WTC11 (cell line): ENCODE results near the gene PPP2R1B. TPM values are rescaled to one million over a fixed set of nuclear protein-coding genes. Genes with fewer than 3 reads are reported as not detected.

Source experiments
- ATAC-seq: fragments of 200-7000 bp; cut with Tn5 transposase; 2 replicates; pipeline ENCODE4 v1.10.0; 2021; ENCODE audit warnings: mild to moderate bottlenecking, moderate library complexity
- CTCF ChIA-PET: fragments of 300-600 bp; sonication (Branson Sonifier 250); formaldehyde crosslinking; loops from one replicate; lab custom pipeline; 2021; ENCODE audit warnings: antibody characterized with exemption; lab: Charles Lee
- POLR2A ChIA-PET: fragments of 350-600 bp; sonication (Branson Sonifier 250); formaldehyde crosslinking; loops from one replicate; lab custom pipeline; 2021; ENCODE audit warnings: antibody characterized with exemption; lab: Charles Lee
- DNase-seq: peaks from one replicate; pipeline ENCODE4 v3.0.0; 2021; ENCODE audit warnings: low spot score
- H3K27ac Mint-ChIP-seq: 2 replicates; pipeline ENCODE4 v1.8.0; 2021; ENCODE audit warnings: mixed read lengths
- H3K27me3 Mint-ChIP-seq: 2 replicates; pipeline ENCODE4 v1.8.0; 2021; ENCODE audit warnings: low read depth, mild to moderate bottlenecking, moderate library complexity, mixed read lengths
- H3K36me3 Mint-ChIP-seq: 2 replicates; pipeline ENCODE4 v1.8.0; 2021; ENCODE audit warnings: mixed read lengths
- H3K4me1 Mint-ChIP-seq: 2 replicates; pipeline ENCODE4 v1.8.0; 2022; ENCODE audit warnings: mixed read lengths
- H3K4me3 Mint-ChIP-seq: 2 replicates; pipeline ENCODE4 v1.8.0; 2021; ENCODE audit warnings: mild to moderate bottlenecking, moderate library complexity, mixed read lengths
- H3K9me3 Mint-ChIP-seq: 2 replicates; pipeline ENCODE4 v1.8.0; 2021; ENCODE audit warnings: mixed read lengths
- CDX4 ChIP-seq: fragments of 250-450 bp; sonication (Bioruptor Pico); IDR thresholded peaks from 2 replicates; pipeline ENCODE4 v1.9.0; 2021; ENCODE audit warnings: moderate library complexity, mild to moderate bottlenecking, inconsistent platforms, borderline replicate concordance
- ELF4 ChIP-seq: sonication (generic); formaldehyde crosslinking; IDR thresholded peaks from 2 replicates; pipeline ENCODE4 v1.8.1; 2022; ENCODE audit warnings: low read depth, mild to moderate bottlenecking, moderate library complexity, missing genetic modification reagents
- ETV6 ChIP-seq: sonication (generic); formaldehyde crosslinking; IDR thresholded peaks from 2 replicates; pipeline ENCODE4 v1.8.1; 2022; ENCODE audit warnings: mild to moderate bottlenecking, missing genetic modification reagents
- FOXK1 ChIP-seq: sonication (generic); formaldehyde crosslinking; IDR thresholded peaks from 2 replicates; pipeline ENCODE4 v1.8.0; 2022; ENCODE audit warnings: mild to moderate bottlenecking, moderate library complexity, missing genetic modification reagents
- GABPB1 ChIP-seq: sonication (generic); formaldehyde crosslinking; IDR thresholded peaks from 2 replicates; pipeline ENCODE4 v1.8.1; 2023; ENCODE audit warnings: mild to moderate bottlenecking, missing genetic modification reagents
- GTF2I ChIP-seq: fragments of 250-450 bp; sonication (Bioruptor Pico); conservative IDR thresholded peaks from 2 replicates; pipeline ENCODE4 v1.4.0; 2021; ENCODE audit warnings: mild to moderate bottlenecking
- JAZF1 ChIP-seq: fragments of 250-450 bp; sonication (Bioruptor Pico); IDR thresholded peaks from 2 replicates; pipeline ENCODE4 v1.9.0; 2021; ENCODE audit warnings: moderate library complexity, mild to moderate bottlenecking, inconsistent platforms
- NFE2L1 ChIP-seq: sonication (generic); formaldehyde crosslinking; IDR thresholded peaks from 2 replicates; pipeline ENCODE4 v1.8.1; 2023; ENCODE audit warnings: missing genetic modification reagents
- NFYB ChIP-seq: sonication (generic); formaldehyde crosslinking; conservative IDR thresholded peaks from 2 replicates; pipeline ENCODE4 v1.8.0; 2022; ENCODE audit warnings: low read depth, missing genetic modification reagents
- PRRX2 ChIP-seq: fragments of 250-450 bp; sonication (Bioruptor Pico); IDR thresholded peaks from 2 replicates; pipeline ENCODE4 v1.8.0; 2021; ENCODE audit warnings: mild to moderate bottlenecking
- RELA ChIP-seq: sonication (generic); formaldehyde crosslinking; IDR thresholded peaks from 2 replicates; pipeline ENCODE4 v1.8.1; 2022; ENCODE audit warnings: missing genetic modification reagents, mild to moderate bottlenecking, borderline replicate concordance
- SMAD3 ChIP-seq: sonication (generic); formaldehyde crosslinking; IDR thresholded peaks from 2 replicates; pipeline ENCODE4 v1.8.0; 2022; ENCODE audit warnings: missing genetic modification reagents, mild to moderate bottlenecking, borderline replicate concordance
- SMAD4 ChIP-seq: sonication (generic); formaldehyde crosslinking; IDR thresholded peaks from 2 replicates; pipeline ENCODE4 v1.8.0; 2022; ENCODE audit warnings: mild to moderate bottlenecking, missing genetic modification reagents
- SOX15 ChIP-seq: fragments of 250-450 bp; sonication (Bioruptor Pico); IDR thresholded peaks from 2 replicates; pipeline ENCODE4 v1.9.0; 2021; ENCODE audit warnings: mild to moderate bottlenecking
- SP1 ChIP-seq: sonication (generic); formaldehyde crosslinking; conservative IDR thresholded peaks from 2 replicates; pipeline ENCODE4 v1.8.1; 2022; ENCODE audit warnings: missing genetic modification reagents
- TEAD1 ChIP-seq: sonication (generic); formaldehyde crosslinking; IDR thresholded peaks from 2 replicates; pipeline ENCODE4 v1.8.0; 2022; ENCODE audit warnings: mild to moderate bottlenecking, missing genetic modification reagents
- USF1 ChIP-seq: sonication (generic); formaldehyde crosslinking; IDR thresholded peaks from 2 replicates; pipeline ENCODE4 v1.8.0; 2022; ENCODE audit warnings: mild to moderate bottlenecking, missing genetic modification reagents
- ZBTB43 ChIP-seq: sonication (generic); formaldehyde crosslinking; IDR thresholded peaks from 2 replicates; pipeline ENCODE4 v1.8.1; 2023; ENCODE audit warnings: mild to moderate bottlenecking, missing genetic modification reagents
- ZNF263 ChIP-seq: sonication (generic); formaldehyde crosslinking; IDR thresholded peaks from 2 replicates; pipeline ENCODE4 v1.8.1; 2022; ENCODE audit warnings: low read depth, mild to moderate bottlenecking, moderate library complexity, missing genetic modification reagents
- ZNF317 ChIP-seq: sonication (generic); formaldehyde crosslinking; IDR thresholded peaks from 2 replicates; pipeline ENCODE4 v1.8.1; 2023; ENCODE audit warnings: low read depth, mild to moderate bottlenecking, moderate library complexity, missing genetic modification reagents, borderline replicate concordance
- ZNF396 ChIP-seq: fragments of 250-450 bp; sonication (Bioruptor Pico); IDR thresholded peaks from 2 replicates; pipeline ENCODE4 v1.8.0; 2021; ENCODE audit warnings: mild to moderate bottlenecking, moderate library complexity, borderline replicate concordance
- ZNF416 ChIP-seq: fragments of 250-450 bp; sonication (Bioruptor Pico); IDR thresholded peaks from 2 replicates; pipeline ENCODE4 v1.9.0; 2021; ENCODE audit warnings: mild to moderate bottlenecking, inconsistent platforms
- total RNA-seq: library from RNA; stranded (reverse); gene quantifications from 3 replicates; pipeline ENCODE4 v1.2.3, GENCODE V29; 2021
- TF ChIP-seq, protein P1 (sequence below): sonication (generic); formaldehyde crosslinking; IDR thresholded peaks from 2 replicates; pipeline ENCODE4 v1.8.1; 2022; ENCODE audit warnings: mild to moderate bottlenecking, moderate library complexity, missing genetic modification reagents
- TF ChIP-seq, protein P2 (sequence below): sonication (generic); formaldehyde crosslinking; IDR thresholded peaks from 2 replicates; pipeline ENCODE4 v1.8.1; 2022; ENCODE audit warnings: low read depth, missing genetic modification reagents, borderline replicate concordance
- TF ChIP-seq, protein P3 (sequence below): sonication (generic); formaldehyde crosslinking; IDR thresholded peaks from 2 replicates; pipeline ENCODE4 v1.8.0; 2023; ENCODE audit warnings: missing genetic modification reagents, mild to moderate bottlenecking, borderline replicate concordance

Gene PPP2R1B
- total RNA-seq, 1 experiment from 2014 or later = 87.7 TPM

- no peak for TF ChIP-seq USF1 (CRISPR knock-in tag)
- TF ChIP-seq, all 79 proteins: peak for 0
Observed at GRCh38 chr11:111707039-111707690, 59.0 kb downstream of the PPP2R1B start (continued).

DNA sequence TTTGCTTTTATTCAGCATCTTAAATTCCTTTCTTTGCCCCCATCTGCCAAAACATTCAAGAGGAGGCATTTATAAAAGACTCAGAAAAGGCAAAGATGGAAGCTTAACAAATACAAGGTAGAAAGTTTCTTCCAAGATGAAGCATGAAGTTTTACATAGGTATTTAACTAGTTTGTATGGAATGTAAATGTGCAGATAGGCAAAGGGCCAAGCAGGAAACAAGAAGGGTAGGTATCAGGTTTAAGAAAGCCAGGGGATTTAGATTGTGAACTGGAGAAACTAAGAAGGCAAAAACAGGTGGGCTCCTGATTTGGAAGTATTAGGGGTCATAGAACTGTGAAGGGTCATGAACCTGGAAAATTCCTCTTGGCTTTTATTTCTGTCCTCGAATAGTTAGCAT is 62.6 kb downstream of the PPP2R1B start:
- DNase-seq (no peak), ATAC-seq (no peak)
- TF ChIP-seq, protein P1, sequence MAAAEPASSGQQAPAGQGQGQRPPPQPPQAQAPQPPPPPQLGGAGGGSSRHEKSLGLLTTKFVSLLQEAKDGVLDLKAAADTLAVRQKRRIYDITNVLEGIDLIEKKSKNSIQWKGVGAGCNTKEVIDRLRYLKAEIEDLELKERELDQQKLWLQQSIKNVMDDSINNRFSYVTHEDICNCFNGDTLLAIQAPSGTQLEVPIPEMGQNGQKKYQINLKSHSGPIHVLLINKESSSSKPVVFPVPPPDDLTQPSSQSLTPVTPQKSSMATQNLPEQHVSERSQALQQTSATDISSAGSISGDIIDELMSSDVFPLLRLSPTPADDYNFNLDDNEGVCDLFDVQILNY (CRISPR knock-in tag) = no peak
- TF ChIP-seq CDX4 (no peak), SOX15 (CRISPR knock-in tag) (no peak), ZBTB43 (CRISPR knock-in tag) (no peak), ZNF416 (no peak), SMAD4 (CRISPR knock-in tag) (no peak), PRRX2 (CRISPR knock-in tag) (no peak), ZNF317 (no peak), FOXK1 (CRISPR knock-in tag) (no peak), ELF4 (no peak), ETV6 (CRISPR knock-in tag) (no peak), ZNF396 (CRISPR knock-in tag) (no peak), SMAD3 (CRISPR knock-in tag) (no peak), NFE2L1 (CRISPR knock-in tag) (no peak), GABPB1 (CRISPR knock-in tag) (no peak), GTF2I (no peak)
- TF ChIP-seq, protein P2, sequence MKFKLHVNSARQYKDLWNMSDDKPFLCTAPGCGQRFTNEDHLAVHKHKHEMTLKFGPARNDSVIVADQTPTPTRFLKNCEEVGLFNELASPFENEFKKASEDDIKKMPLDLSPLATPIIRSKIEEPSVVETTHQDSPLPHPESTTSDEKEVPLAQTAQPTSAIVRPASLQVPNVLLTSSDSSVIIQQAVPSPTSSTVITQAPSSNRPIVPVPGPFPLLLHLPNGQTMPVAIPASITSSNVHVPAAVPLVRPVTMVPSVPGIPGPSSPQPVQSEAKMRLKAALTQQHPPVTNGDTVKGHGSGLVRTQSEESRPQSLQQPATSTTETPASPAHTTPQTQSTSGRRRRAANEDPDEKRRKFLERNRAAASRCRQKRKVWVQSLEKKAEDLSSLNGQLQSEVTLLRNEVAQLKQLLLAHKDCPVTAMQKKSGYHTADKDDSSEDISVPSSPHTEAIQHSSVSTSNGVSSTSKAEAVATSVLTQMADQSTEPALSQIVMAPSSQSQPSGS (CRISPR knock-in tag) = no peak
- H3K36me3 Mint-ChIP-seq = peaks cover 6% of the 10 kb centered on the region; the same call in 1 of the 2 replicates
- CTCF ChIA-PET = no interaction called here
- no peak overlapping the region for H3K4me3 Mint-ChIP-seq
- H3K27me3 Mint-ChIP-seq = no peaks in the 10 kb centered on the region
- peaks cover 12% of the 10 kb centered on the region for H3K4me1 Mint-ChIP-seq
- POLR2A ChIA-PET = no interaction called here
- H3K9me3 Mint-ChIP-seq = no peaks in the 10 kb centered on the region
- no peak overlapping the region for H3K27ac Mint-ChIP-seq

GRCh38 chr11:111702623-111703022 is 63.6 kb downstream of the PPP2R1B start:
- H3K27me3 Mint-ChIP-seq = no peaks in the 10 kb centered on the region
- H3K4me1 Mint-ChIP-seq = peaks cover 12% of the 10 kb centered on the region
- H3K9me3 Mint-ChIP-seq = no peaks in the 10 kb centered on the region
- TF ChIP-seq, protein P3, sequence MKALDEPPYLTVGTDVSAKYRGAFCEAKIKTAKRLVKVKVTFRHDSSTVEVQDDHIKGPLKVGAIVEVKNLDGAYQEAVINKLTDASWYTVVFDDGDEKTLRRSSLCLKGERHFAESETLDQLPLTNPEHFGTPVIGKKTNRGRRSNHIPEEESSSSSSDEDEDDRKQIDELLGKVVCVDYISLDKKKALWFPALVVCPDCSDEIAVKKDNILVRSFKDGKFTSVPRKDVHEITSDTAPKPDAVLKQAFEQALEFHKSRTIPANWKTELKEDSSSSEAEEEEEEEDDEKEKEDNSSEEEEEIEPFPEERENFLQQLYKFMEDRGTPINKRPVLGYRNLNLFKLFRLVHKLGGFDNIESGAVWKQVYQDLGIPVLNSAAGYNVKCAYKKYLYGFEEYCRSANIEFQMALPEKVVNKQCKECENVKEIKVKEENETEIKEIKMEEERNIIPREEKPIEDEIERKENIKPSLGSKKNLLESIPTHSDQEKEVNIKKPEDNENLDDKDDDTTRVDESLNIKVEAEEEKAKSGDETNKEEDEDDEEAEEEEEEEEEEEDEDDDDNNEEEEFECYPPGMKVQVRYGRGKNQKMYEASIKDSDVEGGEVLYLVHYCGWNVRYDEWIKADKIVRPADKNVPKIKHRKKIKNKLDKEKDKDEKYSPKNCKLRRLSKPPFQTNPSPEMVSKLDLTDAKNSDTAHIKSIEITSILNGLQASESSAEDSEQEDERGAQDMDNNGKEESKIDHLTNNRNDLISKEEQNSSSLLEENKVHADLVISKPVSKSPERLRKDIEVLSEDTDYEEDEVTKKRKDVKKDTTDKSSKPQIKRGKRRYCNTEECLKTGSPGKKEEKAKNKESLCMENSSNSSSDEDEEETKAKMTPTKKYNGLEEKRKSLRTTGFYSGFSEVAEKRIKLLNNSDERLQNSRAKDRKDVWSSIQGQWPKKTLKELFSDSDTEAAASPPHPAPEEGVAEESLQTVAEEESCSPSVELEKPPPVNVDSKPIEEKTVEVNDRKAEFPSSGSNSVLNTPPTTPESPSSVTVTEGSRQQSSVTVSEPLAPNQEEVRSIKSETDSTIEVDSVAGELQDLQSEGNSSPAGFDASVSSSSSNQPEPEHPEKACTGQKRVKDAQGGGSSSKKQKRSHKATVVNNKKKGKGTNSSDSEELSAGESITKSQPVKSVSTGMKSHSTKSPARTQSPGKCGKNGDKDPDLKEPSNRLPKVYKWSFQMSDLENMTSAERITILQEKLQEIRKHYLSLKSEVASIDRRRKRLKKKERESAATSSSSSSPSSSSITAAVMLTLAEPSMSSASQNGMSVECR (CRISPR knock-in tag) = no peak
- TF ChIP-seq ZNF263 (CRISPR knock-in tag) (no peak), RELA (CRISPR knock-in tag) (no peak), SP1 (CRISPR knock-in tag) (no peak), ETV6 (CRISPR knock-in tag) (no peak), NFYB (CRISPR knock-in tag) (no peak), NFE2L1 (CRISPR knock-in tag) (no peak), JAZF1 (CRISPR knock-in tag) (no peak), ELF4 (no peak), TEAD1 (no peak), ZNF396 (CRISPR knock-in tag) (no peak)
- TF ChIP-seq, all 79 proteins: peak for 0
- CTCF ChIA-PET = no interaction called here
- Mint-ChIP-seq H3K27ac (no peak overlapping the region), H3K4me3 (no peak overlapping the region), H3K36me3 (peaks cover 6% of the 10 kb centered on the region; the same call in 1 of the 2 replicates)
- DNase-seq = no peak
- POLR2A ChIA-PET = no interaction called here
- ATAC-seq = no peak
